HepG2 (cell line): ENCODE measurements around the gene PTCD3. TPM values are rescaled to one million over a fixed set of nuclear protein-coding genes. Genes with fewer than 3 reads are reported as not detected.

ENCODE experiments used
- ATAC-seq: fragments of 200-7000 bp; cut with Tn5 transposase; 3 replicates; pipeline ENCODE4 v1.9.1; 2020; ENCODE audit warnings: mild to moderate bottlenecking, moderate library complexity
- BruUV-seq: library from RNA; stranded (reverse); fragments of 400-500 nt; replicated peaks from 2 replicates; lab custom pipeline; 2021; lab: Mats Ljungman, UMichigan
- CTCF ChIA-PET: fragments of 300-600 bp; formaldehyde crosslinking; extraction: SDS; loops from one replicate; lab custom pipeline; 2021; ENCODE audit warnings: low total read pairs, inconsistent platforms, low intra/inter-chr PET ratio; lab: Yijun Ruan, JAX
- POLR2A ChIA-PET: fragments of 350-600 bp; sonication (Branson Sonifier 250); formaldehyde crosslinking; loops from one replicate; lab custom pipeline; 2020; ENCODE audit warnings: antibody characterized with exemption, inconsistent platforms; lab: Yijun Ruan, JAX
- DNase-seq: peaks from one replicate; pipeline ENCODE4 v3.0.0-alpha.2; 2015; ENCODE audit warnings: low spot score
- FAIRE-seq: peaks from 3 replicates; lab custom pipeline; 2011; peaks lifted over from hg19 to GRCh38; lab: Jason Lieb, UNC
- H2AFZ ChIP-seq: one replicate; pipeline ENCODE4 v1.6.1; 2011; ENCODE audit warnings: low read length, inconsistent platforms
- H3K27ac ChIP-seq: fragments of 300-600 bp; 3 replicates; pipeline ENCODE4 v1.8.0; 2011; ENCODE audit warnings: mixed run types, mild to moderate bottlenecking, mixed read lengths, low read length, inconsistent platforms; ENCODE audit not compliant: insufficient read depth; ENCODE audit errors: extremely low read length
- H3K27me3 ChIP-seq, 2 experiments: fragments of 200-600 bp in 1 of 2; 2 replicates in 1 of 2; 3 replicates in 1 of 2; pipeline versions ENCODE4 v1.6.0 to v1.8.0; 2011; ENCODE audit warnings: low read length in 2 of 2, mild to moderate bottlenecking in 2 of 2, moderate library complexity in 2 of 2, inconsistent platforms in 1 of 2; ENCODE audit not compliant: insufficient read depth in 2 of 2, control insufficient read depth in 1 of 2
- H3K36me3 ChIP-seq, 2 experiments: fragments of 200-600 bp in 1 of 2; replicated peaks in 1 of 2; 2 replicates in 1 of 2; 3 replicates in 1 of 2; pipeline versions ENCODE4 v1.5.1 to v1.8.0; 2011; ENCODE audit warnings: low read length in 2 of 2, inconsistent platforms in 1 of 2; ENCODE audit not compliant: insufficient read depth in 2 of 2, control insufficient read depth in 1 of 2
- H3K4me1 ChIP-seq: 2 replicates; pipeline ENCODE4 v1.5.1; 2012; ENCODE audit warnings: low read length, inconsistent platforms; ENCODE audit not compliant: insufficient read depth
- H3K4me2 ChIP-seq: 2 replicates; pipeline ENCODE4 v1.6.0; 2011; ENCODE audit warnings: low read depth, low read length, inconsistent platforms
- H3K4me3 ChIP-seq, 3 experiments: fragments of 200-600 bp in 1 of 3; sonication (generic), shearing (Covaris generic) in 1 of 3; replicated peaks in 1 of 3; 2 replicates each; pipeline ENCODE4 v1.5.1; 2011 to 2016; ENCODE audit warnings: low read length in 3 of 3, inconsistent platforms in 2 of 3, low read depth in 2 of 3, mild to moderate bottlenecking in 2 of 3, control low read depth in 1 of 3, mixed read lengths in 1 of 3; ENCODE audit not compliant: insufficient read depth in 1 of 3
- H3K79me2 ChIP-seq: one replicate; pipeline ENCODE4 v1.6.1; 2011; ENCODE audit warnings: low read length, inconsistent platforms; ENCODE audit not compliant: insufficient read depth
- H3K9ac ChIP-seq: 2 replicates; pipeline ENCODE4 v1.6.0; 2011; ENCODE audit warnings: mild to moderate bottlenecking, low read depth, low read length, inconsistent platforms; ENCODE audit not compliant: insufficient read depth
- H3K9me3 ChIP-seq: 2 replicates; pipeline ENCODE4 v1.5.1; 2012; ENCODE audit warnings: mild to moderate bottlenecking, low read length
- H4K20me1 ChIP-seq: 2 replicates; pipeline ENCODE4 v1.6.0; 2011; ENCODE audit warnings: inconsistent platforms, mild to moderate bottlenecking, low read length, moderate library complexity; ENCODE audit not compliant: insufficient read depth
- AKAP8 ChIP-seq: sonication (generic); formaldehyde crosslinking; IDR thresholded peaks from 2 replicates; pipeline ENCODE4 v1.5.1; 2020; ENCODE audit warnings: mild to moderate bottlenecking, missing genetic modification reagents
- MLLT10 ChIP-seq: sonication (generic); formaldehyde crosslinking; IDR thresholded peaks from 2 replicates; pipeline ENCODE4 v1.4.0; 2020; ENCODE audit warnings: missing genetic modification reagents
- MTA3 ChIP-seq: sonication (generic); formaldehyde crosslinking; IDR thresholded peaks from 2 replicates; pipeline ENCODE4 v1.4.0; 2020; ENCODE audit warnings: missing genetic modification reagents
- ZBTB3 ChIP-seq: sonication (generic); formaldehyde crosslinking; IDR thresholded peaks from 2 replicates; pipeline ENCODE4 v1.4.0; 2020; ENCODE audit warnings: low read depth, mild to moderate bottlenecking, moderate library complexity, missing genetic modification reagents, borderline replicate concordance
- ZNF251 ChIP-seq: sonication (generic); formaldehyde crosslinking; IDR thresholded peaks from 2 replicates; pipeline ENCODE4 v1.9.0; 2021; ENCODE audit warnings: mild to moderate bottlenecking, missing genetic modification reagents
- ZNF83 ChIP-seq: sonication (generic); formaldehyde crosslinking; IDR thresholded peaks from 2 replicates; pipeline ENCODE4 v1.4.0; 2020; ENCODE audit warnings: missing genetic modification reagents, mild to moderate bottlenecking, borderline replicate concordance
- WGBS: methylation state at CpG from one replicate; pipeline ENCODE4 v1.1.6; 2017; ENCODE audit warnings: low lambda C conversion rate; 5-methylcytosine and 5-hydroxymethylcytosine counted together
- in situ Hi-C: cut with HindIII; loops from 2 replicates; pipeline ENCODE4 v1.10.0; 2017; ENCODE audit warnings: low pct_unique_long_range_greater_than_20kb; ENCODE audit not compliant: extremely low pct_ligation_motif_present
- intact Hi-C: fragments of 100-400 bp; cut with micrococcal nuclease; formaldehyde crosslinking; loops from one replicate; pipeline ENCODE4 v1.10.0; 2022; ENCODE audit not compliant: unreplicated experiment
- polyA plus RNA-seq, 8 experiments: library from polyadenylated mRNA; depleted of rRNA in 3 of 8; stranded (reverse) in 7 of 8; unstranded in 1 of 8; fragments of >200 nt; fragmentation: Illumina TruSeq in 4 of 8; extraction: Trizol in 4 of 8; gene quantifications; 2 replicates each; pipeline versions ENCODE4 v1.2.1 to v1.2.3, GENCODE V29; 2011 to 2016; ENCODE audit warnings: low read depth in 4 of 8, missing spikeins in 1 of 8, mixed read lengths in 1 of 8; ENCODE audit not compliant: insufficient read depth in 1 of 8
- total RNA-seq, 5 experiments: library from RNA; depleted of rRNA; stranded (reverse); fragments of >200 nt; fragmentation: Illumina TruSeq; extraction: Trizol; gene quantifications; 2 replicates each; pipeline ENCODE4 v1.2.3, GENCODE V29; 2016; ENCODE audit warnings: low read depth in 1 of 5
- TF ChIP-seq, protein P1 (sequence below): sonication (generic); formaldehyde crosslinking; IDR thresholded peaks from 2 replicates; pipeline ENCODE4 v1.4.0; 2020; ENCODE audit warnings: mild to moderate bottlenecking, missing genetic modification reagents, borderline replicate concordance
- TF ChIP-seq, protein P2 (sequence below): IDR thresholded peaks from 2 replicates; pipeline ENCODE4 v1.4.0; 2020; ENCODE audit warnings: mild to moderate bottlenecking, missing genetic modification reagents
- TF ChIP-seq, protein P3 (sequence below): sonication (generic); formaldehyde crosslinking; IDR thresholded peaks from 2 replicates; pipeline ENCODE4 v1.5.0; 2020; ENCODE audit warnings: missing genetic modification reagents
- TF ChIP-seq, protein P4 (sequence below): sonication (generic); formaldehyde crosslinking; IDR thresholded peaks from 2 replicates; pipeline ENCODE4 v1.8.1; 2023; ENCODE audit warnings: mild to moderate bottlenecking, missing genetic modification reagents

Gene PTCD3
- total and polyA plus RNA-seq, 2 of the 13 experiments (the other 11 are each of a cell fraction or from before 2014, with no cell fraction given): 124 to 309 TPM

DNA sequence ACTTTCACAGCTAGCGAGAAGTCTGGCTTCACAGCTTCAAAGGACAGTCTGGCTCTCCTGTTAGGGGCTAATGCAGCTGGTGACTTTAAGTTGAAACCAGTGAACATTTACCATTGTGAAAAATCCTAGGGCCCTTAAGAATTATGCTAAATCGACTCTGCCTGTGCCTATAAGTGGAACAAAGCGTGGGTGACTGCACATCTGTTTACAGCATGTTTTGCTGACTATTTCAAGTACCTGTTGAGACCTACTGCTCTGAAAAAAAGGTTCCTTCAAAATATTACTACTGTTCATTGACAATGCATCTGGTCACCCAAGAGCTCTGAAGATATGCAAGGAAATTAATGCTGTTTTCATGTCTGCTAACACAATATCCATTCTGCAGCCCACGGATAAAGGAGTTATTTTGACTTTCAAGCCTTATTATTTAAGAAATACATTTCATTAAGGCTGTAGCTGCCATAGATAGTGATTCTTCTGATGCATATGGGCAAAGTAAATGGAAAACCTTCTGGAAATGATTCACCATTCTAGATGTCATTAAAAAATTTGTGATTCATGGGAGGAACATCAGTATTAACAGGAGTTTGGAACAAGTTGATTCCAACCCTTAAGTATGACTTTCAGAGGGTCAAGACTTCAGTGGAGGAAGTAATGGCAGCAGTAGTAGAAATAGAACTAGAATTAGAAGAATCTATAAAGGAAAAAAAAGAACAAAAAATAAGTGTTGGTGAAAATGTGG is 49.3 kb upstream of the PTCD3 start:
- POLR2A ChIA-PET: no interaction called here
- Histone ChIP-seq H3K9ac (no peak overlapping the region), H3K27ac (no peak overlapping the region), H3K79me2 (no peaks in the 10 kb centered on the region), H3K4me3 (no peak overlapping the region), H3K4me1 (peaks cover 2% of the 10 kb centered on the region), H3K36me3 (peaks cover 26 to 83% of the 10 kb centered on the region in 2 experiments), H4K20me1 (no peaks in the 10 kb centered on the region), H3K9me3 (no peaks in the 10 kb centered on the region), H3K27me3 (no peaks in the 10 kb centered on the region)
- DNase-seq (no peak), FAIRE-seq (no peak), ATAC-seq (no peak)
- intact Hi-C loops: no loop called here
- in situ Hi-C loops: no loop called here
- BruUV-seq: TSS peak; percentile 7
- CTCF ChIA-PET: no interaction called here
- 97% methylated on average over 4 of the region's 4 CpGs for WGBS
- TF ChIP-seq ZNF83 (no peak), AKAP8 (CRISPR knock-in tag) (no peak), ZNF251 (no peak), MLLT10 (CRISPR knock-in tag) (no peak), MTA3 (no peak), ZBTB3 (CRISPR knock-in tag) (no peak)
- TF ChIP-seq, protein P1, sequence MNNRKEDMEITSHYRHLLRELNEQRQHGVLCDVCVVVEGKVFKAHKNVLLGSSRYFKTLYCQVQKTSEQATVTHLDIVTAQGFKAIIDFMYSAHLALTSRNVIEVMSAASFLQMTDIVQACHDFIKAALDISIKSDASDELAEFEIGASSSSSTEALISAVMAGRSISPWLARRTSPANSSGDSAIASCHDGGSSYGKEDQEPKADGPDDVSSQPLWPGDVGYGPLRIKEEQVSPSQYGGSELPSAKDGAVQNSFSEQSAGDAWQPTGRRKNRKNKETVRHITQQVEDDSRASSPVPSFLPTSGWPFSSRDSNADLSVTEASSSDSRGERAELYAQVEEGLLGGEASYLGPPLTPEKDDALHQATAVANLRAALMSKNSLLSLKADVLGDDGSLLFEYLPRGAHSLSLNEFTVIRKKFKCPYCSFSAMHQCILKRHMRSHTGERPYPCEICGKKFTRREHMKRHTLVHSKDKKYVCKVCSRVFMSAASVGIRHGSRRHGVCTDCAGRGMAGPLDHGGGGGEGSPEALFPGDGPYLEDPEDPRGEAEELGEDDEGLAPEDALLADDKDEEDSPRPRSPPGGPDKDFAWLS (CRISPR knock-in tag): no peak
- TF ChIP-seq, protein P2, sequence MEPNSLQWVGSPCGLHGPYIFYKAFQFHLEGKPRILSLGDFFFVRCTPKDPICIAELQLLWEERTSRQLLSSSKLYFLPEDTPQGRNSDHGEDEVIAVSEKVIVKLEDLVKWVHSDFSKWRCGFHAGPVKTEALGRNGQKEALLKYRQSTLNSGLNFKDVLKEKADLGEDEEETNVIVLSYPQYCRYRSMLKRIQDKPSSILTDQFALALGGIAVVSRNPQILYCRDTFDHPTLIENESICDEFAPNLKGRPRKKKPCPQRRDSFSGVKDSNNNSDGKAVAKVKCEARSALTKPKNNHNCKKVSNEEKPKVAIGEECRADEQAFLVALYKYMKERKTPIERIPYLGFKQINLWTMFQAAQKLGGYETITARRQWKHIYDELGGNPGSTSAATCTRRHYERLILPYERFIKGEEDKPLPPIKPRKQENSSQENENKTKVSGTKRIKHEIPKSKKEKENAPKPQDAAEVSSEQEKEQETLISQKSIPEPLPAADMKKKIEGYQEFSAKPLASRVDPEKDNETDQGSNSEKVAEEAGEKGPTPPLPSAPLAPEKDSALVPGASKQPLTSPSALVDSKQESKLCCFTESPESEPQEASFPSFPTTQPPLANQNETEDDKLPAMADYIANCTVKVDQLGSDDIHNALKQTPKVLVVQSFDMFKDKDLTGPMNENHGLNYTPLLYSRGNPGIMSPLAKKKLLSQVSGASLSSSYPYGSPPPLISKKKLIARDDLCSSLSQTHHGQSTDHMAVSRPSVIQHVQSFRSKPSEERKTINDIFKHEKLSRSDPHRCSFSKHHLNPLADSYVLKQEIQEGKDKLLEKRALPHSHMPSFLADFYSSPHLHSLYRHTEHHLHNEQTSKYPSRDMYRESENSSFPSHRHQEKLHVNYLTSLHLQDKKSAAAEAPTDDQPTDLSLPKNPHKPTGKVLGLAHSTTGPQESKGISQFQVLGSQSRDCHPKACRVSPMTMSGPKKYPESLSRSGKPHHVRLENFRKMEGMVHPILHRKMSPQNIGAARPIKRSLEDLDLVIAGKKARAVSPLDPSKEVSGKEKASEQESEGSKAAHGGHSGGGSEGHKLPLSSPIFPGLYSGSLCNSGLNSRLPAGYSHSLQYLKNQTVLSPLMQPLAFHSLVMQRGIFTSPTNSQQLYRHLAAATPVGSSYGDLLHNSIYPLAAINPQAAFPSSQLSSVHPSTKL (CRISPR knock-in tag): no peak
- TF ChIP-seq, protein P3, sequence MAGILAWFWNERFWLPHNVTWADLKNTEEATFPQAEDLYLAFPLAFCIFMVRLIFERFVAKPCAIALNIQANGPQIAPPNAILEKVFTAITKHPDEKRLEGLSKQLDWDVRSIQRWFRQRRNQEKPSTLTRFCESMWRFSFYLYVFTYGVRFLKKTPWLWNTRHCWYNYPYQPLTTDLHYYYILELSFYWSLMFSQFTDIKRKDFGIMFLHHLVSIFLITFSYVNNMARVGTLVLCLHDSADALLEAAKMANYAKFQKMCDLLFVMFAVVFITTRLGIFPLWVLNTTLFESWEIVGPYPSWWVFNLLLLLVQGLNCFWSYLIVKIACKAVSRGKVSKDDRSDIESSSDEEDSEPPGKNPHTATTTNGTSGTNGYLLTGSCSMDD (CRISPR knock-in tag): no peak
- TF ChIP-seq, protein P4, sequence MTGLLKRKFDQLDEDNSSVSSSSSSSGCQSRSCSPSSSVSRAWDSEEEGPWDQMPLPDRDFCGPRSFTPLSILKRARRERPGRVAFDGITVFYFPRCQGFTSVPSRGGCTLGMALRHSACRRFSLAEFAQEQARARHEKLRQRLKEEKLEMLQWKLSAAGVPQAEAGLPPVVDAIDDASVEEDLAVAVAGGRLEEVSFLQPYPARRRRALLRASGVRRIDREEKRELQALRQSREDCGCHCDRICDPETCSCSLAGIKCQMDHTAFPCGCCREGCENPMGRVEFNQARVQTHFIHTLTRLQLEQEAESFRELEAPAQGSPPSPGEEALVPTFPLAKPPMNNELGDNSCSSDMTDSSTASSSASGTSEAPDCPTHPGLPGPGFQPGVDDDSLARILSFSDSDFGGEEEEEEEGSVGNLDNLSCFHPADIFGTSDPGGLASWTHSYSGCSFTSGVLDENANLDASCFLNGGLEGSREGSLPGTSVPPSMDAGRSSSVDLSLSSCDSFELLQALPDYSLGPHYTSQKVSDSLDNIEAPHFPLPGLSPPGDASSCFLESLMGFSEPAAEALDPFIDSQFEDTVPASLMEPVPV (CRISPR knock-in tag): no peak
- TF ChIP-seq, all 625 proteins: peak for 0
- Histone ChIP-seq H2AFZ (no peak overlapping the region), H3K4me2 (no peak overlapping the region)
